CD4-positive, alpha-beta T cell (primary cell): ENCODE results near the gene CD96. TPM values are rescaled to one million over a fixed set of nuclear protein-coding genes. Genes with fewer than 3 reads are reported as not detected.

ENCODE experiments used
- ATAC-seq: fragments of 200-7000 bp; cut with Tn5 transposase; one replicate; pipeline ENCODE4 v1.10.0; 2022; ENCODE audit warnings: mild to moderate bottlenecking; ENCODE audit not compliant: poor library complexity
- CTCF ChIA-PET: fragments of 350-600 bp; sonication (Branson Sonifier 250); formaldehyde crosslinking; loops from one replicate; lab custom pipeline; 2021; ENCODE audit warnings: antibody characterized with exemption, inconsistent platforms; lab: Charles Lee
- POLR2A ChIA-PET: fragments of 350-600 bp; sonication (Branson Sonifier 250); formaldehyde crosslinking; loops from one replicate; lab custom pipeline; 2021; ENCODE audit warnings: antibody characterized with exemption, inconsistent platforms; lab: Charles Lee
- DNase-seq, 14 experiments: peaks; one replicate each; pipeline ENCODE4 v3.0.0-alpha.2; 2013 to 2020; ENCODE audit warnings: mixed read lengths in 2 of 14
- H3K27ac ChIP-seq, 2 donors: one replicate each; pipeline versions ENCODE4 v1.5.1 to v1.7.0; 2013; ENCODE audit warnings: low read length in 2 of 2, low read depth in 1 of 2, mild to moderate bottlenecking in 1 of 2
- H3K27me3 ChIP-seq, 2 experiments: 1 replicate in 1 of 2; 2 replicates in 1 of 2; pipeline versions ENCODE4 v1.6.1 to v1.7.0; 2013; ENCODE audit warnings: low read length in 2 of 2, control low read depth in 1 of 2, mild to moderate bottlenecking in 1 of 2, moderate library complexity in 1 of 2; ENCODE audit not compliant: insufficient read depth in 2 of 2, control insufficient read depth in 1 of 2
- H3K36me3 ChIP-seq: one replicate; pipeline ENCODE4 v1.6.1; 2013; ENCODE audit warnings: low read length, control low read depth; ENCODE audit not compliant: insufficient read depth
- H3K4me1 ChIP-seq: one replicate; pipeline ENCODE4 v1.6.1; 2013; ENCODE audit warnings: low read length, control low read depth; ENCODE audit not compliant: insufficient read depth
- H3K4me3 ChIP-seq: one replicate; pipeline ENCODE4 v1.5.1; 2013; ENCODE audit warnings: mild to moderate bottlenecking, low read length, moderate library complexity
- H3K9me3 ChIP-seq, 2 experiments: 1 replicate in 1 of 2; 2 replicates in 1 of 2; pipeline versions ENCODE4 v1.6.1 to v1.7.0; 2013; ENCODE audit warnings: low read length in 2 of 2, mild to moderate bottlenecking in 2 of 2, control low read depth in 1 of 2, moderate library complexity in 1 of 2; ENCODE audit not compliant: control insufficient read depth in 1 of 2, insufficient read depth in 1 of 2
- H3K27ac Mint-ChIP-seq: one replicate; pipeline ENCODE4 v1.8.0; 2020; ENCODE audit warnings: mixed read lengths
- H3K27me3 Mint-ChIP-seq: one replicate; pipeline ENCODE4 v1.8.0; 2021; ENCODE audit warnings: mixed read lengths
- H3K36me3 Mint-ChIP-seq: one replicate; pipeline ENCODE4 v1.8.0; 2021; ENCODE audit warnings: low read depth, mixed read lengths
- H3K4me1 Mint-ChIP-seq: one replicate; pipeline ENCODE4 v1.8.0; 2021; ENCODE audit warnings: low read depth, mixed read lengths
- H3K4me3 Mint-ChIP-seq: one replicate; pipeline ENCODE4 v1.8.0; 2020; ENCODE audit warnings: mild to moderate bottlenecking, mixed read lengths
- H3K9me3 Mint-ChIP-seq: one replicate; pipeline ENCODE4 v1.8.0; 2020; ENCODE audit warnings: mixed read lengths
- intact Hi-C, 2 experiments: fragments of 100-400 bp; cut with DNase I in 1 of 2; cut with micrococcal nuclease in 1 of 2; formaldehyde crosslinking; loops; one replicate each; pipeline versions ENCODE4 v1.15.1 to v1.9.0; 2023 to 2025; cut with DNase I, micrococcal nuclease
- total RNA-seq, 174 experiments: library from RNA in 2 of 174; stranded (reverse) in 2 of 174; gene quantifications; one replicate each; pipeline ENCODE4 v1.2.3 and lab custom pipeline; 2021 to 2026
- TF ChIP-seq, protein P1 (sequence below): fragments of 200-600 bp; IDR thresholded peaks from one replicate; pipeline ENCODE4 v1.8.0; 2022; ENCODE audit warnings: antibody characterized with exemption, mild to moderate bottlenecking

Gene CD96
- total RNA-seq, 2 experiments from 2014 or later, result 194 to 205 TPM

- intact Hi-C loops, result no loop called here
- Histone ChIP-seq H3K4me1 (peaks cover under 1% of the 10 kb centered on the region), H3K4me3 (no peak overlapping the region), H3K36me3 (no peaks in the 10 kb centered on the region), H3K27me3 (no peaks in the 10 kb centered on the region), H3K27ac (no peak overlapping the region), H3K9me3 (no peaks in the 10 kb centered on the region)
- H3K36me3 Mint-ChIP-seq, result no peaks in the 10 kb centered on the region
- no peak overlapping the region for H3K27ac Mint-ChIP-seq
- peaks cover 51% of the 10 kb centered on the region for H3K4me1 Mint-ChIP-seq
- no peak overlapping the region for H3K4me3 Mint-ChIP-seq
- ATAC-seq (no peak), DNase-seq (no peak)
- no peaks in the 10 kb centered on the region for H3K9me3 Mint-ChIP-seq
- H3K27me3 Mint-ChIP-seq, result no peaks in the 10 kb centered on the region
- ChIA-PET POLR2A (interaction anchor here (4.1 kb wide), 1 partner anchor 22 kb away, joined by 50 read pairs; no protein-coding TSS in a partner anchor), CTCF (interaction anchor here (1.4 to 1.6 kb wide), 2 partner anchors 24 to 80 kb away, joined by 6 to 11 read pairs; no protein-coding TSS in a partner anchor)
- TF ChIP-seq, protein P1, sequence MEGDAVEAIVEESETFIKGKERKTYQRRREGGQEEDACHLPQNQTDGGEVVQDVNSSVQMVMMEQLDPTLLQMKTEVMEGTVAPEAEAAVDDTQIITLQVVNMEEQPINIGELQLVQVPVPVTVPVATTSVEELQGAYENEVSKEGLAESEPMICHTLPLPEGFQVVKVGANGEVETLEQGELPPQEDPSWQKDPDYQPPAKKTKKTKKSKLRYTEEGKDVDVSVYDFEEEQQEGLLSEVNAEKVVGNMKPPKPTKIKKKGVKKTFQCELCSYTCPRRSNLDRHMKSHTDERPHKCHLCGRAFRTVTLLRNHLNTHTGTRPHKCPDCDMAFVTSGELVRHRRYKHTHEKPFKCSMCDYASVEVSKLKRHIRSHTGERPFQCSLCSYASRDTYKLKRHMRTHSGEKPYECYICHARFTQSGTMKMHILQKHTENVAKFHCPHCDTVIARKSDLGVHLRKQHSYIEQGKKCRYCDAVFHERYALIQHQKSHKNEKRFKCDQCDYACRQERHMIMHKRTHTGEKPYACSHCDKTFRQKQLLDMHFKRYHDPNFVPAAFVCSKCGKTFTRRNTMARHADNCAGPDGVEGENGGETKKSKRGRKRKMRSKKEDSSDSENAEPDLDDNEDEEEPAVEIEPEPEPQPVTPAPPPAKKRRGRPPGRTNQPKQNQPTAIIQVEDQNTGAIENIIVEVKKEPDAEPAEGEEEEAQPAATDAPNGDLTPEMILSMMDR, result no peak
Measured at GRCh38 chr3:111690242-111690641, 148.2 kb downstream of the CD96 start.

- no peak overlapping the region for H3K4me3 Mint-ChIP-seq
- TF ChIP-seq, protein P1, result peak; percentile 67
- ChIA-PET POLR2A (interaction anchor here (1.0 to 4.1 kb wide), 3 partner anchors 19 to 119 kb away, joined by 4 to 50 read pairs (median 4); no protein-coding TSS in a partner anchor), CTCF (interaction anchor here (1.0 to 1.6 kb wide), 5 partner anchors 14 to 113 kb away, joined by 3 to 11 read pairs (median 5); no protein-coding TSS in a partner anchor)
- Histone ChIP-seq H3K9me3 (no peaks in the 10 kb centered on the region), H3K27me3 (no peaks in the 10 kb centered on the region), H3K4me3 (no peak overlapping the region), H3K36me3 (no peaks in the 10 kb centered on the region), H3K27ac (no peak overlapping the region), H3K4me1 (peaks cover 2% of the 10 kb centered on the region)
- intact Hi-C loops, result loop anchor here in 1 of 2 experiments (1.0 kb wide), 1 partner anchor 22 kb away; no protein-coding TSS in a partner anchor
- no peaks in the 10 kb centered on the region for H3K9me3 Mint-ChIP-seq
- no peaks in the 10 kb centered on the region for H3K27me3 Mint-ChIP-seq
- peaks cover 58% of the 10 kb centered on the region for H3K4me1 Mint-ChIP-seq
- no peaks in the 10 kb centered on the region for H3K36me3 Mint-ChIP-seq
- peak in 3 of 14 experiments; percentile 45 to 63 (median 61) for DNase-seq
- H3K27ac Mint-ChIP-seq, result peak overlapping the region; percentile 4
- ATAC-seq, result peak; percentile 64
Measured at GRCh38 chr3:111691293-111691909, 149.4 kb downstream of the CD96 start.

GRCh38 chr3:111692593-111693552 is 150.9 kb downstream of the CD96 start:
- Histone ChIP-seq H3K4me1 (peaks cover 2% of the 10 kb centered on the region), H3K9me3 (no peaks in the 10 kb centered on the region), H3K4me3 (no peak overlapping the region), H3K36me3 (no peaks in the 10 kb centered on the region), H3K27ac (no peak overlapping the region), H3K27me3 (no peaks in the 10 kb centered on the region)
- intact Hi-C loops, result no loop called here
- Mint-ChIP-seq H3K36me3 (no peaks in the 10 kb centered on the region), H3K4me1 (peaks cover 50% of the 10 kb centered on the region), H3K9me3 (no peaks in the 10 kb centered on the region), H3K4me3 (no peak overlapping the region), H3K27me3 (no peaks in the 10 kb centered on the region), H3K27ac (no peak overlapping the region)
- ChIA-PET POLR2A (interaction anchor here (1.2 to 4.1 kb wide), 2 partner anchors 25 to 286 kb away, joined by 3 to 50 read pairs; partner anchors contain the start of gene ABHD10), CTCF (no interaction called here)
- no peak for DNase-seq
- ATAC-seq, result no peak
- TF ChIP-seq, protein P1, result no peak
